Testis (tissue), 2 donors: ENCODE measurements around the gene PPHLN1.

Experiments used
- CTCF ChIP-seq, 3 experiments: fragments of 450-650 bp in 2 of 3; fragments of 200-600 bp in 1 of 3; sonication (generic) in 1 of 3; IDR thresholded peaks; one replicate each; pipeline ENCODE4 v1.5.1; 2016 to 2019; ENCODE audit warnings: antibody characterized with exemption in 3 of 3, mild to moderate bottlenecking in 2 of 3, moderate library complexity in 1 of 3
- POLR2A ChIP-seq: fragments of 450-650 bp; IDR thresholded peaks from one replicate; pipeline ENCODE4 v1.6.1; 2017; ENCODE audit warnings: antibody characterized with exemption, mild to moderate bottlenecking, moderate library complexity

- TF ChIP-seq CTCF (IDR thresholded peaks at IDR 0.05) (no peak), POLR2A (no peak)
These were observed 41.8 kb upstream of the PPHLN1 start for GRCh38 chr12:42284157-42284556.
